ENCODE data around the gene RNU1-1.
"Not testable (repeated sequence)": the region's sequence is repeated elsewhere in the genome, so short reads cannot be mapped to it uniquely, and the experiment has no call there.

RNU1-1 gene

GRCh38 chr1:16491056-16491675 lies 22.9 kb downstream of the RNU1-1 start:
- DNase-seq = no peak

GRCh38 chr1:16489195-16489880 lies 24.7 kb downstream of the RNU1-1 start:
- not testable (repeated sequence) for DNase-seq

- not testable (repeated sequence) for DNase-seq
These were observed 27.1 kb downstream of the RNU1-1 start for GRCh38 chr1:16487011-16487410.

- DNase-seq = not testable (repeated sequence)
These were observed 27.8 kb downstream of the RNU1-1 start for GRCh38 chr1:16486316-16486715.

GRCh38 chr1:16484931-16485330 lies 29.2 kb downstream of the RNU1-1 start:
- DNase-seq = no peak

- DNase-seq = no peak
These were observed 29.6 kb downstream of the RNU1-1 start for GRCh38 chr1:16484501-16484835.

- DNase-seq = not testable (repeated sequence)
These were observed 30.2 kb downstream of the RNU1-1 start for GRCh38 chr1:16483639-16484500.

GRCh38 chr1:16483146-16483545 lies 30.9 kb downstream of the RNU1-1 start:
- DNase-seq = not testable (repeated sequence)

- no peak for DNase-seq
These were observed 36.0 kb downstream of the RNU1-1 start for GRCh38 chr1:16478091-16478490.

GRCh38 chr1:16475771-16476770 lies 38.0 kb downstream of the RNU1-1 start:
- DNase-seq = not testable (repeated sequence)

GRCh38 chr1:16474891-16475290 lies 39.2 kb downstream of the RNU1-1 start:
- DNase-seq = not testable (repeated sequence)

GRCh38 chr1:16474166-16474800 lies 39.8 kb downstream of the RNU1-1 start:
- no peak for DNase-seq

GRCh38 chr1:16468558-16468957 lies 45.5 kb downstream of the RNU1-1 start:
- no peak for DNase-seq

GRCh38 chr1:16464917-16465625 lies 49.0 kb downstream of the RNU1-1 start:
- no peak for DNase-seq

All from NCI-H1694 treated with DMSO at 0.1 percent for 48 hours (cell line).